HEK293 (cell line): ENCODE data around the gene BCL11A.

ENCODE experiments used
- GLI2 ChIP-seq: fragments of 450-650 bp; formaldehyde crosslinking; IDR thresholded peaks from 2 replicates; pipeline ENCODE4; 2017; ENCODE audit warnings: missing biosample characterization, missing genetic modification characterization, low read depth, borderline replicate concordance
- PRDM1 ChIP-seq: fragments of 450-650 bp; formaldehyde crosslinking; IDR thresholded peaks from 2 replicates; pipeline ENCODE4; 2016; ENCODE audit warnings: missing biosample characterization, missing genetic modification characterization
- RBAK ChIP-seq: fragments of 450-650 bp; formaldehyde crosslinking; IDR thresholded peaks from 2 replicates; pipeline ENCODE4 v1.5.1; 2016; ENCODE audit warnings: missing biosample characterization, missing genetic modification characterization
- ZNF146 ChIP-seq: fragments of 450-650 bp; formaldehyde crosslinking; IDR thresholded peaks from 2 replicates; pipeline ENCODE4 v1.5.1; 2016; ENCODE audit warnings: missing biosample characterization, missing genetic modification characterization
- ZNF510 ChIP-seq: fragments of 450-650 bp; formaldehyde crosslinking; IDR thresholded peaks from 2 replicates; pipeline ENCODE4 v1.5.1; 2018; ENCODE audit warnings: mild to moderate bottlenecking, missing genetic modification characterization, missing biosample characterization; ENCODE audit not compliant: insufficient replicate concordance
- ZNF629 ChIP-seq: fragments of 450-650 bp; formaldehyde crosslinking; IDR thresholded peaks from 2 replicates; pipeline ENCODE4 v1.5.1; 2017; ENCODE audit warnings: missing biosample characterization, missing genetic modification characterization
- ZNF776 ChIP-seq: fragments of 450-650 bp; formaldehyde crosslinking; IDR thresholded peaks from 2 replicates; pipeline ENCODE4 v1.5.0; 2017; ENCODE audit warnings: missing biosample characterization, missing genetic modification characterization, borderline replicate concordance
- ZNF777 ChIP-seq: fragments of 450-650 bp; formaldehyde crosslinking; IDR thresholded peaks from 2 replicates; pipeline ENCODE4 v1.5.1; 2017; ENCODE audit warnings: missing biosample characterization, missing genetic modification characterization, borderline replicate concordance
- TF ChIP-seq, protein P1 (sequence below): fragments of 450-650 bp; formaldehyde crosslinking; IDR thresholded peaks from 2 replicates; pipeline ENCODE4 v1.5.1; 2016; ENCODE audit warnings: missing biosample characterization, missing genetic modification characterization
- TF ChIP-seq, protein P2 (sequence below): fragments of 450-650 bp; formaldehyde crosslinking; IDR thresholded peaks from 2 replicates; pipeline ENCODE4 v1.5.1; 2016; ENCODE audit warnings: missing biosample characterization, missing genetic modification characterization, borderline replicate concordance
- TF ChIP-seq, protein P3 (sequence below): fragments of 450-650 bp; formaldehyde crosslinking; IDR thresholded peaks from 2 replicates; pipeline ENCODE4; 2016; ENCODE audit warnings: missing biosample characterization, missing genetic modification characterization
- TF ChIP-seq, protein P4 (sequence below): fragments of 450-650 bp; formaldehyde crosslinking; IDR thresholded peaks from 2 replicates; pipeline ENCODE4 v1.5.1; 2017; ENCODE audit warnings: missing biosample characterization, missing genetic modification characterization
- TF ChIP-seq, protein P5 (sequence below): fragments of 450-650 bp; formaldehyde crosslinking; IDR thresholded peaks from 2 replicates; pipeline ENCODE4 v1.5.1; 2016; ENCODE audit warnings: missing biosample characterization, missing genetic modification characterization

DNA sequence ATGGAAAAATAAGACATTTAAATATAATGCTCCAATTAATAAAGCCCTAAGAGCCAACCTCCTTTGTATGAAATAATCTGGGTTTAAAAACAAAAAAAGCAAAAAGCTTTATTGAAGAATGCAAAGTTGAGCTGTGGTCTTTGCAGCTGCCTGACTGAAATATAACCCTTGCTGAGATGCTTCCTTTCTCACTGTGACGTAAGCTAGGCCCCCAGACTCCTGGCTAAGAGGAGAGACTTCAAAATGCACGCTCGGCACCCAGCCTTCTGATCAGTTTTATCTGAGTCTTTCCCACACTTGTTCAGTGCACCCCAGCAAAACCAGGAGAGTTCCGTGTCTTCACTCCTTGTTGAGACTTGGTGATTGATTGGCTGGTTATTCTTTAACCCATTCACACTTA is 115.3 kb downstream of the BCL11A start:
- TF ChIP-seq ZNF629 (tag by site-specific recombination) (no peak), GLI2 (tag by site-specific recombination) (no peak), ZNF777 (tag by site-specific recombination) (no peak), PRDM1 (no peak), RBAK (no peak), ZNF776 (tag by site-specific recombination) (no peak), ZNF510 (tag by site-specific recombination) (no peak), ZNF146 (tag by site-specific recombination) (no peak)
- TF ChIP-seq, protein P1, sequence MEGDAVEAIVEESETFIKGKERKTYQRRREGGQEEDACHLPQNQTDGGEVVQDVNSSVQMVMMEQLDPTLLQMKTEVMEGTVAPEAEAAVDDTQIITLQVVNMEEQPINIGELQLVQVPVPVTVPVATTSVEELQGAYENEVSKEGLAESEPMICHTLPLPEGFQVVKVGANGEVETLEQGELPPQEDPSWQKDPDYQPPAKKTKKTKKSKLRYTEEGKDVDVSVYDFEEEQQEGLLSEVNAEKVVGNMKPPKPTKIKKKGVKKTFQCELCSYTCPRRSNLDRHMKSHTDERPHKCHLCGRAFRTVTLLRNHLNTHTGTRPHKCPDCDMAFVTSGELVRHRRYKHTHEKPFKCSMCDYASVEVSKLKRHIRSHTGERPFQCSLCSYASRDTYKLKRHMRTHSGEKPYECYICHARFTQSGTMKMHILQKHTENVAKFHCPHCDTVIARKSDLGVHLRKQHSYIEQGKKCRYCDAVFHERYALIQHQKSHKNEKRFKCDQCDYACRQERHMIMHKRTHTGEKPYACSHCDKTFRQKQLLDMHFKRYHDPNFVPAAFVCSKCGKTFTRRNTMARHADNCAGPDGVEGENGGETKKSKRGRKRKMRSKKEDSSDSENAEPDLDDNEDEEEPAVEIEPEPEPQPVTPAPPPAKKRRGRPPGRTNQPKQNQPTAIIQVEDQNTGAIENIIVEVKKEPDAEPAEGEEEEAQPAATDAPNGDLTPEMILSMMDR (tag by site-specific recombination), result no peak
- TF ChIP-seq, protein P2, sequence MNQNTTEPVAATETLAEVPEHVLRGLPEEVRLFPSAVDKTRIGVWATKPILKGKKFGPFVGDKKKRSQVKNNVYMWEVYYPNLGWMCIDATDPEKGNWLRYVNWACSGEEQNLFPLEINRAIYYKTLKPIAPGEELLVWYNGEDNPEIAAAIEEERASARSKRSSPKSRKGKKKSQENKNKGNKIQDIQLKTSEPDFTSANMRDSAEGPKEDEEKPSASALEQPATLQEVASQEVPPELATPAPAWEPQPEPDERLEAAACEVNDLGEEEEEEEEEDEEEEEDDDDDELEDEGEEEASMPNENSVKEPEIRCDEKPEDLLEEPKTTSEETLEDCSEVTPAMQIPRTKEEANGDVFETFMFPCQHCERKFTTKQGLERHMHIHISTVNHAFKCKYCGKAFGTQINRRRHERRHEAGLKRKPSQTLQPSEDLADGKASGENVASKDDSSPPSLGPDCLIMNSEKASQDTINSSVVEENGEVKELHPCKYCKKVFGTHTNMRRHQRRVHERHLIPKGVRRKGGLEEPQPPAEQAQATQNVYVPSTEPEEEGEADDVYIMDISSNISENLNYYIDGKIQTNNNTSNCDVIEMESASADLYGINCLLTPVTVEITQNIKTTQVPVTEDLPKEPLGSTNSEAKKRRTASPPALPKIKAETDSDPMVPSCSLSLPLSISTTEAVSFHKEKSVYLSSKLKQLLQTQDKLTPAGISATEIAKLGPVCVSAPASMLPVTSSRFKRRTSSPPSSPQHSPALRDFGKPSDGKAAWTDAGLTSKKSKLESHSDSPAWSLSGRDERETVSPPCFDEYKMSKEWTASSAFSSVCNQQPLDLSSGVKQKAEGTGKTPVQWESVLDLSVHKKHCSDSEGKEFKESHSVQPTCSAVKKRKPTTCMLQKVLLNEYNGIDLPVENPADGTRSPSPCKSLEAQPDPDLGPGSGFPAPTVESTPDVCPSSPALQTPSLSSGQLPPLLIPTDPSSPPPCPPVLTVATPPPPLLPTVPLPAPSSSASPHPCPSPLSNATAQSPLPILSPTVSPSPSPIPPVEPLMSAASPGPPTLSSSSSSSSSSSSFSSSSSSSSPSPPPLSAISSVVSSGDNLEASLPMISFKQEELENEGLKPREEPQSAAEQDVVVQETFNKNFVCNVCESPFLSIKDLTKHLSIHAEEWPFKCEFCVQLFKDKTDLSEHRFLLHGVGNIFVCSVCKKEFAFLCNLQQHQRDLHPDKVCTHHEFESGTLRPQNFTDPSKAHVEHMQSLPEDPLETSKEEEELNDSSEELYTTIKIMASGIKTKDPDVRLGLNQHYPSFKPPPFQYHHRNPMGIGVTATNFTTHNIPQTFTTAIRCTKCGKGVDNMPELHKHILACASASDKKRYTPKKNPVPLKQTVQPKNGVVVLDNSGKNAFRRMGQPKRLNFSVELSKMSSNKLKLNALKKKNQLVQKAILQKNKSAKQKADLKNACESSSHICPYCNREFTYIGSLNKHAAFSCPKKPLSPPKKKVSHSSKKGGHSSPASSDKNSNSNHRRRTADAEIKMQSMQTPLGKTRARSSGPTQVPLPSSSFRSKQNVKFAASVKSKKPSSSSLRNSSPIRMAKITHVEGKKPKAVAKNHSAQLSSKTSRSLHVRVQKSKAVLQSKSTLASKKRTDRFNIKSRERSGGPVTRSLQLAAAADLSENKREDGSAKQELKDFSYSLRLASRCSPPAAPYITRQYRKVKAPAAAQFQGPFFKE (tag by site-specific recombination), result no peak
- TF ChIP-seq, protein P3, sequence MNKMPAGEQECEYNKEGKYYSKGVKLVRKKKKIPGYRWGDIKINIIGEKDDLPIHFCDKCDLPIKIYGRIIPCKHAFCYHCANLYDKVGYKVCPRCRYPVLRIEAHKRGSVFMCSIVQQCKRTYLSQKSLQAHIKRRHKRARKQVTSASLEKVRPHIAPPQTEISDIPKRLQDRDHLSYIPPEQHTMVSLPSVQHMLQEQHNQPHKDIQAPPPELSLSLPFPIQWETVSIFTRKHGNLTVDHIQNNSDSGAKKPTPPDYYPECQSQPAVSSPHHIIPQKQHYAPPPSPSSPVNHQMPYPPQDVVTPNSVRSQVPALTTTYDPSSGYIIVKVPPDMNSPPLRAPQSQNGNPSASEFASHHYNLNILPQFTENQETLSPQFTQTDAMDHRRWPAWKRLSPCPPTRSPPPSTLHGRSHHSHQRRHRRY (tag by site-specific recombination), result no peak
- TF ChIP-seq, protein P4, sequence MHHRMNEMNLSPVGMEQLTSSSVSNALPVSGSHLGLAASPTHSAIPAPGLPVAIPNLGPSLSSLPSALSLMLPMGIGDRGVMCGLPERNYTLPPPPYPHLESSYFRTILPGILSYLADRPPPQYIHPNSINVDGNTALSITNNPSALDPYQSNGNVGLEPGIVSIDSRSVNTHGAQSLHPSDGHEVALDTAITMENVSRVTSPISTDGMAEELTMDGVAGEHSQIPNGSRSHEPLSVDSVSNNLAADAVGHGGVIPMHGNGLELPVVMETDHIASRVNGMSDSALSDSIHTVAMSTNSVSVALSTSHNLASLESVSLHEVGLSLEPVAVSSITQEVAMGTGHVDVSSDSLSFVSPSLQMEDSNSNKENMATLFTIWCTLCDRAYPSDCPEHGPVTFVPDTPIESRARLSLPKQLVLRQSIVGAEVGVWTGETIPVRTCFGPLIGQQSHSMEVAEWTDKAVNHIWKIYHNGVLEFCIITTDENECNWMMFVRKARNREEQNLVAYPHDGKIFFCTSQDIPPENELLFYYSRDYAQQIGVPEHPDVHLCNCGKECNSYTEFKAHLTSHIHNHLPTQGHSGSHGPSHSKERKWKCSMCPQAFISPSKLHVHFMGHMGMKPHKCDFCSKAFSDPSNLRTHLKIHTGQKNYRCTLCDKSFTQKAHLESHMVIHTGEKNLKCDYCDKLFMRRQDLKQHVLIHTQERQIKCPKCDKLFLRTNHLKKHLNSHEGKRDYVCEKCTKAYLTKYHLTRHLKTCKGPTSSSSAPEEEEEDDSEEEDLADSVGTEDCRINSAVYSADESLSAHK, result no peak
- TF ChIP-seq, protein P5, sequence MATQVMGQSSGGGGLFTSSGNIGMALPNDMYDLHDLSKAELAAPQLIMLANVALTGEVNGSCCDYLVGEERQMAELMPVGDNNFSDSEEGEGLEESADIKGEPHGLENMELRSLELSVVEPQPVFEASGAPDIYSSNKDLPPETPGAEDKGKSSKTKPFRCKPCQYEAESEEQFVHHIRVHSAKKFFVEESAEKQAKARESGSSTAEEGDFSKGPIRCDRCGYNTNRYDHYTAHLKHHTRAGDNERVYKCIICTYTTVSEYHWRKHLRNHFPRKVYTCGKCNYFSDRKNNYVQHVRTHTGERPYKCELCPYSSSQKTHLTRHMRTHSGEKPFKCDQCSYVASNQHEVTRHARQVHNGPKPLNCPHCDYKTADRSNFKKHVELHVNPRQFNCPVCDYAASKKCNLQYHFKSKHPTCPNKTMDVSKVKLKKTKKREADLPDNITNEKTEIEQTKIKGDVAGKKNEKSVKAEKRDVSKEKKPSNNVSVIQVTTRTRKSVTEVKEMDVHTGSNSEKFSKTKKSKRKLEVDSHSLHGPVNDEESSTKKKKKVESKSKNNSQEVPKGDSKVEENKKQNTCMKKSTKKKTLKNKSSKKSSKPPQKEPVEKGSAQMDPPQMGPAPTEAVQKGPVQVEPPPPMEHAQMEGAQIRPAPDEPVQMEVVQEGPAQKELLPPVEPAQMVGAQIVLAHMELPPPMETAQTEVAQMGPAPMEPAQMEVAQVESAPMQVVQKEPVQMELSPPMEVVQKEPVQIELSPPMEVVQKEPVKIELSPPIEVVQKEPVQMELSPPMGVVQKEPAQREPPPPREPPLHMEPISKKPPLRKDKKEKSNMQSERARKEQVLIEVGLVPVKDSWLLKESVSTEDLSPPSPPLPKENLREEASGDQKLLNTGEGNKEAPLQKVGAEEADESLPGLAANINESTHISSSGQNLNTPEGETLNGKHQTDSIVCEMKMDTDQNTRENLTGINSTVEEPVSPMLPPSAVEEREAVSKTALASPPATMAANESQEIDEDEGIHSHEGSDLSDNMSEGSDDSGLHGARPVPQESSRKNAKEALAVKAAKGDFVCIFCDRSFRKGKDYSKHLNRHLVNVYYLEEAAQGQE (tag by site-specific recombination), result no peak
